B cell (primary cell): Measurements from ENCODE around the gene WWC1.

Source experiments
- EZH2 ChIP-seq: IDR thresholded peaks from 2 replicates; pipeline ENCODE4 v1.6.1; 2012; ENCODE audit warnings: borderline replicate concordance, low read depth, mild to moderate bottlenecking, moderate library complexity, low read length; ENCODE audit not compliant: insufficient read depth, poor library complexity, severe bottlenecking
- TF ChIP-seq, protein P1 (sequence below): fragments of 200-600 bp; IDR thresholded peaks from one replicate; pipeline ENCODE4 v1.8.0; 2022; ENCODE audit warnings: antibody characterized with exemption, mild to moderate bottlenecking

DNA sequence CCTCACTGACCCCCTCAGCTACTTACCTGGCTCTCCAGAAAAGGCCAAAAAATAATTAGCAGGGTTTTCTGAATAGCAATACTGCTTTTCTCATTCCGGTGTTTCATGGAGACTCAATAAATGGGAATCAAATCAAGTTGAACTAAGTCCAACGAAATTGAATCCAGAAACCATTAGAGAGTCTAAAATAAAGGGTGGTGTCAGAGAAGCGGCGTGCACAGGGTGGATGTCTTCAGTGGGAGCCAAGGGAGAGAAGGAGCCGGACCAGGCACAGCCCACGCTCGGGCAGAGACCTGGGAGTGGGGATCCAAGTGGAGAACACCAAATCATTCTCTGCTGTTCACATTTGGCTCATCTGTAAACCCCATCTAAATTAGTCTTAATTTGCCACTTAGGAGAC, 40.2 kb upstream of the WWC1 start:
- TF ChIP-seq, protein P1, sequence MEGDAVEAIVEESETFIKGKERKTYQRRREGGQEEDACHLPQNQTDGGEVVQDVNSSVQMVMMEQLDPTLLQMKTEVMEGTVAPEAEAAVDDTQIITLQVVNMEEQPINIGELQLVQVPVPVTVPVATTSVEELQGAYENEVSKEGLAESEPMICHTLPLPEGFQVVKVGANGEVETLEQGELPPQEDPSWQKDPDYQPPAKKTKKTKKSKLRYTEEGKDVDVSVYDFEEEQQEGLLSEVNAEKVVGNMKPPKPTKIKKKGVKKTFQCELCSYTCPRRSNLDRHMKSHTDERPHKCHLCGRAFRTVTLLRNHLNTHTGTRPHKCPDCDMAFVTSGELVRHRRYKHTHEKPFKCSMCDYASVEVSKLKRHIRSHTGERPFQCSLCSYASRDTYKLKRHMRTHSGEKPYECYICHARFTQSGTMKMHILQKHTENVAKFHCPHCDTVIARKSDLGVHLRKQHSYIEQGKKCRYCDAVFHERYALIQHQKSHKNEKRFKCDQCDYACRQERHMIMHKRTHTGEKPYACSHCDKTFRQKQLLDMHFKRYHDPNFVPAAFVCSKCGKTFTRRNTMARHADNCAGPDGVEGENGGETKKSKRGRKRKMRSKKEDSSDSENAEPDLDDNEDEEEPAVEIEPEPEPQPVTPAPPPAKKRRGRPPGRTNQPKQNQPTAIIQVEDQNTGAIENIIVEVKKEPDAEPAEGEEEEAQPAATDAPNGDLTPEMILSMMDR, result no peak
- no peak for TF ChIP-seq EZH2
